ENCODE measurements around the gene C1orf210. TPM values are rescaled to one million over a fixed set of nuclear protein-coding genes. Genes with fewer than 3 reads are reported as not detected.

Gene C1orf210
- total RNA-seq, 1 experiment from 2014 or later, result 1.5 TPM

- Histone ChIP-seq H3K36me3 (replicated peaks; ENCODE audit: control insufficient read depth, insufficient read depth, low read length) (no peaks in the 10 kb centered on the region), H3K4me3 (ENCODE audit: insufficient read depth, low read depth, low read length) (no peak overlapping the region), H3K27me3 (ENCODE audit: control insufficient read depth, insufficient read depth, low read length) (no peaks in the 10 kb centered on the region)
- no peak for DNase-seq
Measured at GRCh38 chr1:43316738-43317520, 31.5 kb upstream of the C1orf210 start.

GRCh38 chr1:43315963-43316737 lies 30.8 kb upstream of the C1orf210 start:
- Histone ChIP-seq H3K36me3 (replicated peaks; ENCODE audit: control insufficient read depth, insufficient read depth, low read length) (no peaks in the 10 kb centered on the region), H3K4me3 (ENCODE audit: insufficient read depth, low read depth, low read length) (no peak overlapping the region), H3K27me3 (ENCODE audit: control insufficient read depth, insufficient read depth, low read length) (no peaks in the 10 kb centered on the region)
- no peak for DNase-seq

DNA sequence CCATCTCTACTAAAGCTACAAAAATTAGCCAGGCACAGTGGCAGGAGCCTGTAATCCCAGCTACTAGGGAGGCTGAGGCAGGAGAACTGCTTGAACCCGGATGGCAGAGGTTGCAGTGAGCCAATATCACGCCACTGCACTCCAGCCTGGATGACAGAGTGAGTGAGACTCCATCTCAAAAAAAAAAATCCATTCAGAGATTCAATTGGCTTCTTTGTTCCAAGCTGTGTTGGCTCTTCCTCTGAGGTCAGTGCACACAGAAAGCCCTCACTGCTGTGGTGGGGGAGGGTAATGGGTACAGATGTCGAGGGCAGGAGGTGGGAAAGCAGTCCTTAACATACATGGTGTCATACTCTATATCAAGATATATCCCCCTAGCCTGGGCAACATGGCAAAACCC lies 30.1 kb upstream of the C1orf210 start:
- no peak for DNase-seq
- no peaks in the 10 kb centered on the region for H3K36me3 ChIP-seq (replicated peaks; ENCODE audit: control insufficient read depth, insufficient read depth, low read length)
- no peaks in the 10 kb centered on the region for H3K27me3 ChIP-seq (ENCODE audit: control insufficient read depth, insufficient read depth, low read length)
- H3K4me3 ChIP-seq (ENCODE audit: insufficient read depth, low read depth, low read length), result no peak overlapping the region

- DNase-seq, result no peak
- Histone ChIP-seq H3K4me3 (ENCODE audit: insufficient read depth, low read depth, low read length) (no peak overlapping the region), H3K27me3 (ENCODE audit: control insufficient read depth, insufficient read depth, low read length) (no peaks in the 10 kb centered on the region), H3K36me3 (replicated peaks; ENCODE audit: control insufficient read depth, insufficient read depth, low read length) (no peaks in the 10 kb centered on the region)
Measured at GRCh38 chr1:43314233-43314632, 28.9 kb upstream of the C1orf210 start.

DNA sequence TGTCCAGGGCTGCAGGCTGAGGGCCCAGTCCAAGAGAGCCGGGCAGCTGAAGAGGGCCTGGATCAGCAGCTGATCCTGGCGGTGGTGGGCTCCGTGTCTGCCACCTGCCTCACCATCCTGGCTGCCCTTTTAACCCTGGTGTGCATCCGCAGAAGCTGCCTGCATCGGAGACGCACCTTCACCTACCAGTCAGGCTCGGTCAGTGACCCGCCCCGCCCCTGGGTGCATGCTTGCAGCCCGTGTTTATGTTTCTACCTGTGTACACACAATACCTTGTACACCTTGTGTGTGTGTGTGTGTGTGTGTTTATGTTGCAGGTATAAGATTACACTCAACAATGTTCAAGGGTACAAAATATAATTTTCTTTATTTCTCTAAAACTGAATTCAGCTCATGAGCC lies 28.4 kb upstream of the C1orf210 start:
- Histone ChIP-seq H3K36me3 (replicated peaks; ENCODE audit: control insufficient read depth, insufficient read depth, low read length) (no peaks in the 10 kb centered on the region), H3K27me3 (ENCODE audit: control insufficient read depth, insufficient read depth, low read length) (no peaks in the 10 kb centered on the region), H3K4me3 (ENCODE audit: insufficient read depth, low read depth, low read length) (no peak overlapping the region)
- no peak for DNase-seq

DNA sequence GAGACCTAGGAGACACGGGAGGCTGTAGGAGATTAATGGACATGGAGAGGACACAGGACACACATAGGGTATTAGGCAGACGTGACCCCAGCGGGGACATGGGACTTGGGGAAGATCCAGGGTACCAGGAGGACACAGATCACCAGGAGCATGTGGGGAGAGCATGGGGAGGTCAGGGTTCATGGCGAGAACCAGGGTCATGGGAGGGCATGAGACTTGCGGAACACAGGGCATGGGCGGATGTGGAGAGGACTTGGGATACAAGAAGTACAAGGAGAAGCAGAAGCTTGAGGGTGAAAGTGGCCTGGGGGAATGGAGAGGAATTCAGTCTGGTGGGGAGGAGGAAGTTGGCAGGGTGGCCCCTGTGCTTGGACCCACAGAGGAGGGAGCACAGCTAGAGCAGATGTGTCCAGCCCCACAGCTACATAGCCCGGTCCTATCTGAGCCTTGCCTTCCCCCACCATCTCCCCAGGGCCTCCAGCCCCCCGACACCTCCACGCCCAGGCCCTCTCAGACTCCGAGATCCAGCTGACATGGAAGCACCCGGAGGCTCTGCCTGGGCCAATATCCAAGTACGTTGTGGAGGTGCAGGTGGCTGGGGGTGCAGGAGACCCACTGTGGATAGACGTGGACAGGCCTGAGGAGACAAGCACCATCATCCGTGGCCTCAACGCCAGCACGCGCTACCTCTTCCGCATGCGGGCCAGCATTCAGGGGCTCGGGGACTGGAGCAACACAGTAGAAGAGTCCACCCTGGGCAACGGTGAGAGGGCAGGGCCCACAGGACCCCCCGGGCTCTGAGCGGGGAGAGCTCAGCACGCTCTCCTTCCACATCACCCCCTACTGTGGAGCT lies 27.5 kb upstream of the C1orf210 start:
- no peaks in the 10 kb centered on the region for H3K36me3 ChIP-seq (replicated peaks; ENCODE audit: control insufficient read depth, insufficient read depth, low read length)
- no peak overlapping the region for H3K4me3 ChIP-seq (ENCODE audit: insufficient read depth, low read depth, low read length)
- no peaks in the 10 kb centered on the region for H3K27me3 ChIP-seq (ENCODE audit: control insufficient read depth, insufficient read depth, low read length)
- no peak for DNase-seq

DNA sequence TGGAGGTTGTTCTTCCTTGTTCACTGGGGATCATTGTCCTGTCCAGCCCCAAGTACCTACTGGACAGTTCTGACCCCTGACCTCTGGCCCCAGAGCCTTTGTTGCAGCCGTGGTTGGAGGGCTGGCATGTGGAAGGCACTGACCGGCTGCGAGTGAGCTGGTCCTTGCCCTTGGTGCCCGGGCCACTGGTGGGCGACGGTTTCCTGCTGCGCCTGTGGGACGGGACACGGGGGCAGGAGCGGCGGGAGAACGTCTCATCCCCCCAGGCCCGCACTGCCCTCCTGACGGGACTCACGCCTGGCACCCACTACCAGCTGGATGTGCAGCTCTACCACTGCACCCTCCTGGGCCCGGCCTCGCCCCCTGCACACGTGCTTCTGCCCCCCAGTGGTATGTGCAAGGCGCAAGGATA lies 26.8 kb upstream of the C1orf210 start:
- Histone ChIP-seq H3K4me3 (ENCODE audit: insufficient read depth, low read depth, low read length) (no peak overlapping the region), H3K36me3 (replicated peaks; ENCODE audit: control insufficient read depth, insufficient read depth, low read length) (no peaks in the 10 kb centered on the region), H3K27me3 (ENCODE audit: control insufficient read depth, insufficient read depth, low read length) (no peaks in the 10 kb centered on the region)
- no peak for DNase-seq

- Histone ChIP-seq H3K36me3 (replicated peaks; ENCODE audit: control insufficient read depth, insufficient read depth, low read length) (no peaks in the 10 kb centered on the region), H3K27me3 (ENCODE audit: control insufficient read depth, insufficient read depth, low read length) (no peaks in the 10 kb centered on the region), H3K4me3 (ENCODE audit: insufficient read depth, low read depth, low read length) (no peak overlapping the region)
- no peak for DNase-seq
Measured at GRCh38 chr1:43311521-43311920, 26.1 kb upstream of the C1orf210 start.

- no peak overlapping the region for H3K4me3 ChIP-seq (ENCODE audit: insufficient read depth, low read depth, low read length)
- H3K36me3 ChIP-seq (replicated peaks; ENCODE audit: control insufficient read depth, insufficient read depth, low read length), result no peaks in the 10 kb centered on the region
- no peaks in the 10 kb centered on the region for H3K27me3 ChIP-seq (ENCODE audit: control insufficient read depth, insufficient read depth, low read length)
- DNase-seq, result no peak
Measured at GRCh38 chr1:43309405-43310025, 24.1 kb upstream of the C1orf210 start.

DNA sequence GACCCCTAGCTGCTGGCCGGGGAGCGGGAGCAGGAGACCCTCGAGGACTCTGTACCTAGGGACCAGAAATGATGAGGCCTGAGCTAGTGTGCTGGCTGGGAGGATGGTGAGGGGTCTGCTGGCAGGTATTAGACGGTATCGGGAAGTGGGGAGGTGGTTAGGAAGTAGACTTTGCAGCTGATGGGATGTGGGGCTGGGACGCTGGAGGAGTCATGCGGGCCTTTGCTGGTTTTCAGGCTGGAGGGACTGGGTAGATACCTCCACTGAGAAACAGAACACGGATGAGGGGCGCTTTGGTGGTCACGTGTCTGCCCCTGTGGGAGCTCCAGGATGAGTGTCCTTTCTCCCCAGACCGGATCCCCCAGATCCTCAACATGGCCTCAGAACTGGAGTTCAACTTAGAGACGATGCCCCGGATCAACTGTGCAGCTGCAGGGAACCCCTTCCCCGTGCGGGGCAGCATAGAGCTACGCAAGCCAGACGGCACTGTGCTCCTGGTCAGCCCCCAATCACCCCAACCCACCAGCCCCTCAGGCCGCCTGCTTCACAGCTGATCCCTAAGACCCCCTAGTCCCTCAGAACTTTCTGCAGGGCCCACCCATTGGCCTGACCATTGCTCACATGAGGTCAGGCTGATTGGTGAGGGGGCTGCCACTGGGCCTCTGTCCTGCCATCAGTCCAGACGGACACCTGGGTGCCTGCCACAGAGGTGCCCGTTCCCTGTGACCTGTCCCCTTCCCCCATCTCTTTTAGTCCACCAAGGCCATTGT lies 23.4 kb upstream of the C1orf210 start:
- H3K36me3 ChIP-seq (replicated peaks; ENCODE audit: control insufficient read depth, insufficient read depth, low read length), result no peaks in the 10 kb centered on the region
- no peak for DNase-seq
- H3K27me3 ChIP-seq (ENCODE audit: control insufficient read depth, insufficient read depth, low read length), result no peaks in the 10 kb centered on the region
- no peak overlapping the region for H3K4me3 ChIP-seq (ENCODE audit: insufficient read depth, low read depth, low read length)

GRCh38 chr1:43307458-43308158 lies 22.2 kb upstream of the C1orf210 start:
- H3K36me3 ChIP-seq (replicated peaks; ENCODE audit: control insufficient read depth, insufficient read depth, low read length), result no peaks in the 10 kb centered on the region
- no peak overlapping the region for H3K4me3 ChIP-seq (ENCODE audit: insufficient read depth, low read depth, low read length)
- no peaks in the 10 kb centered on the region for H3K27me3 ChIP-seq (ENCODE audit: control insufficient read depth, insufficient read depth, low read length)
- DNase-seq, result no peak

DNA sequence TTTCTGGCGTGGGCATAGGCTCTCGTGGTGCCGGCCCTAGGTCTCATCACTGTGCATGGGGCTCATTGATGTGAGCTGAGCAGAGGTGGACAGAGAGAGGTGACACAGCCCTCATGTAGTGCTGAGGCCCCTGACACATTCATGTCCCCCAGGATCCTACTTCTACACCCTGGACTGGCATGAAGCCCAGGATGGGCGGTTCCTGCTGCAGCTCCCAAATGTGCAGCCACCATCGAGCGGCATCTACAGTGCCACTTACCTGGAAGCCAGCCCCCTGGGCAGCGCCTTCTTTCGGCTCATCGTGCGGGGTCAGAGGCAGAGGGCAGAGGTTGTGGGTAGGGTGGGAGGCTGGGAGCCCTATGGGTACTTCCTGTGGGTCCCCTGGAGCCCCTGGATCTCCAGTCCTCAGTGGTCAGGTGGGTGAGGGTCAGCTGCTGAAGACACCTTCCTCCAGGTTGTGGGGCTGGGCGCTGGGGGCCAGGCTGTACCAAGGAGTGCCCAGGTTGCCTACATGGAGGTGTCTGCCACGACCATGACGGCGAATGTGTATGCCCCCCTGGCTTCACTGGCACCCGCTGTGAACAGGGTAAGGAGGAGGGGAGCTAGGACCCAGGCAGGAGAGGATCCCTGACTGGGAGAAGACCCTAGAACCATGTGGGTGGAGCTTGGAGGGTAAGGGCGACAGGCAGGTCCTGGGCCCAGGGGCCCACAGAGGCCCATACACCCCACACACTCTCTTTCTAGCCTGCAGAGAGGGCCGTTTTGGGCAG lies 21.5 kb upstream of the C1orf210 start:
- Histone ChIP-seq H3K4me3 (ENCODE audit: insufficient read depth, low read depth, low read length) (no peak overlapping the region), H3K27me3 (ENCODE audit: control insufficient read depth, insufficient read depth, low read length) (no peaks in the 10 kb centered on the region), H3K36me3 (replicated peaks; ENCODE audit: control insufficient read depth, insufficient read depth, low read length) (no peaks in the 10 kb centered on the region)
- no peak for DNase-seq
